Stimulated activated CD8-positive, alpha-beta memory T cell treated with anti-CD3 and anti-CD28 coated beads, Interleukin-4, amount 100 ng/mL, for 48 hours (primary cell): Measurements from ENCODE around the gene DLG2.
"Not testable (repeated sequence)": the region's sequence is repeated elsewhere in the genome, so short reads cannot be mapped to it uniquely, and the experiment has no call there.

ENCODE experiments used
- DNase-seq: peaks from one replicate; pipeline ENCODE4 v3.0.0-alpha.2; 2020

The DLG2 gene

DNA sequence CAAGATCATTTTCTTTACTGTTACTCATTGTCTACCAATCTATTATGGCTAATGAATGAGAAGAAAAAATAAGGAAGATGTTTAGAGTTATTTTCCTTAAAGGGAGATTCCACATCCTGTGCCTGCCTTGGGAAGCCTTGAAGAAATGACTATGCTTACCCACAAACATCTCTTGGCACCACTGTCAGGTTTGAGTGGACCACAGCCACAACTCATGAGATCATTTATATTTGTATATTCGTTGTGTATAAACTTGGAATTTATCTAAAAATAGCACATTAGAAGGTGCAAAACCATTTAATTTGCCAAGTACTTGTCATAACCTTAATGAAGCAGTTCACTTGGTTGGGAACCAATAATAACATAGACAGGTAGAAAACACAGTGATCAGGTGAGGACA is 740.8 kb downstream of the DLG2 start:
- DNase-seq, result no peak

DNA sequence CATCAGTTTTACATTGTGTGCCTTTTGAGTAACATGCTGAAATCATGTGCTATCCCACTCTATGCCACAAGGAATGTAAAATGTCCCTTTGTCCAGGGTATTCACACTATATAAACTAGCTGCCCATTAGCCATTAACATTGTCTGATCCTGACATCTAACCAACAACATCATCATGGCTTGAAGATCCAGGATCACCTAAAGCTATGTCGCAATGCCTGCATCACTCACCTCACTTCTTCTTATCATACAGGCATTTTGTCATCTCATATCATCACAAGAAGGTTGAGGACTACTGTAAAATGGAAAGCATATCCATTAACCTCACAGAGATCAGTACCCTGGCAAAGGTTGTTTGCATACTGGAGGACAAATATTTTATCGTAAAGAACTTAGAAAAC is 742.3 kb downstream of the DLG2 start:
- no peak for DNase-seq

DNA sequence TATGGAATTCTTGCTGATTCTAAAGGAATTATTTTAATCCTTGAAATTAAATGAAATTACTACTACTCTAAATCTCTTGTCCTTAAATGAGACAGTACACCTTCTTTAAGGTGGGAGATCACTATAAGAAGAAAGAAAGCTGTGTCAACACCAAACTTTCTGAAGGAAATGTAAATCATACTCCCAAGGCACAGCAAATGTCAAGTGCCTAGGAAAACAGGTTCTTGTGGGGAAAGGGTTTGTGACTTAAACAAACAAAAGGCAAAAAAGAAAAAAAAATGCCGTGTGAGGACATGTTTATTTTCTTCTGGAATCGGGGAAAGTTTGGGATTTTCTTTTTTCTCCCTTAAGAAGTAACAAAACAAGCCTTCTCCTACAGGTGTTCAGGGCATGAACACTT is 745.1 kb downstream of the DLG2 start:
- DNase-seq, result no peak

DNA sequence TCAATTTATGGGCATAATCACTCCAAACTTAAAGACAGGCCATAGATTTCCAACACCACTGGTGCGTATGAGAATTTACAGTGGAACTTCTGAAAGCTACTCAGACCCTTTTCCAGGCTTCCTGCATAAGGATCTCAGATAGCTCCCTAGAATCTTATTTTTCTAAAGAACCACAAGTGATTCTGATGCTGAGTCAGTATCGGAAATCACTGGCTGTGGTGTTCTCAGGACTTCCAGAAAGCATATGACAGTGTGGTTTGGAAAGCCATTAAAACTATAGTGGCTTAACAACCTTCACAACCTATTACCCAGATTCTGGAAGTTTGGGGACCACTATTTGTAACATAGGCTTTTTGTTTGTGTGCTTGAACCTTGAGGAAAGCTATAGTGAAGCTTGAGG is 756.0 kb downstream of the DLG2 start:
- no peak for DNase-seq

DNA sequence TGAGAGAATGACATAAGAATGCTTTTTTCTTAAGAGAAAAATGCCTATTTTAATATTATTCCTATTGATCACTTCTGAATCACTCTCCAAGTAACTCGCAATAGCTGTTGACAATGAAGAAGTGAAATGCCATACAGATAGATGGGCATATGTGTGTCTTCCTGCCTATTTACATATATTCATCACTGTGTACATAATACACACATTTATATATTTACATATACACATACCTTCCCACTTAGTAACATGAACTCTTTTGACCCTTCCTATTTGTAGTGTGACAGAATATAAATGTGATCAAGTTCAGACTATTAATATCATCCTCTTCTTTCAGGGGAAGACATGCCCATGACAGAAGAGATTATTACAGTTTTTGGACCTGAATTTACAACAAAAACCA is 756.7 kb downstream of the DLG2 start:
- DNase-seq, result no peak

DNA sequence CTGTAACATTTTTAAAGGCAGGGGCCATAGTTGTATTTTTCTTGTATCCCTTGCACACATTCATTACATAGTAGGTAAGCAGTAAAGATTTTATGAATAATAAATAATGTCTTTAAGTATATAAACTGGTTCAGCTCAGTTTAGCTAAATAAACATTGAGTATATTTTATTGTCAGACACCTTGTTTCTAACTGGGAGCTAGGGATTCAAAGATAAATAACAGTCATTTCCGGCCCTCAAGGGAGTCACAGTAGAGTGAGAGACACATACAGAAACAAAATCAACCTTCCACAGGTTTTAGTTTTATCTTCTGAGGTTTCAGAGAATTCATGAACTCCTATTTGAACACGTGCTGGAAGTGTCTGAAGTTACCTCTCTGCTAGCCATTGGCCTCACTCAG is 760.2 kb downstream of the DLG2 start:
- DNase-seq, result no peak

DNA sequence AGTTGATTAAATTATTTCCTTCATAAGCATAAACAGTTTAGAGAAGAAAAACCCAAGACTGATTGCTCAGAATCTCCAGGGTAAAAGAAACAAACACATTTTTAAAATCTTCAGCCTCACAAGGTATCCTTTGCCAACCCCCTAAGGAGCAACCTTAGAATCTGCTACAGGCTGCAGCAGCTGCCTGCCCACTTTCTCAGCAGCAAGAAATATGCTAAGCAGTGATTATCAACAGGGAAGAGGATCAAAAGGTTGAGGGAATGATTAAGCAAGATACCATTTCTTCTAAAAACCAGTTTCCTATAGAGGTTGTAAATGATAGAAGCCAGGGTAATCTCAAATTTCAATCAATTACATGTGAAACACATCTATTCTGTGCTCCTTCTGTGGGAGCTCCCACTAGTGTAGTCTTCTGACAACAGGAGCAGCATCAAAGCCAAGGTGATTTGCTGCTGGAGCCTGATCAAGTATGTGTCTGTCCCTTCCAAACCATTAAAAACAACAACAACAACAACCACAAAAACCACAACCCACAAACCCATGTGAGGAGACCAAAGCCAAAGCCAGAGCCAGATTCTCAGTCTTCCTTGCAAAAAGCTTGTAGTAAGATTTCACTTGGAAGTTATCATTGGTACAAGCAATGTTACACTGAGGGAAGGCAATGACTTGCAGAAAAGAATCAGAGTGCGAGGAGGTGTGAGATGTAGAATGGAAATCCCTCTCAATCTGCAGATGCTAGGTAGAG is 761.2 kb downstream of the DLG2 start:
- no peak for DNase-seq

DNA sequence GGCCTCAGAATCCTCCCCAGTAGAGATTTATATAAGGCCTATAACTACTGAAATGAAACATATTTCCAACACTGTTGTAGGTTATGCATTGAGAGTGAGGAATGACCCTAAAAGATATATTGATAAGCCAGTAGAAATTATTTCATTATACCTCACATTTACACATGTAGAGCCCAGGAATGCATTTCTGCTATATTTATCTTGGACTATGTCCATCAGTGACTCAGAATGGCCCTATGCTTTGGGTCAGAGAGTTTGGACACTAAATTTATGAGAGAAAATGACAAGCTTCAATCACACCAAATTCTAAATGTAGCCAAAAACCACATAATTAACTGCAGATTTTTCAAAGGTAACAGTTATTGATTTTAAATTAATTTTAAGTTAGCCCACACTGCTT is 761.9 kb downstream of the DLG2 start:
- DNase-seq, result no peak

DNA sequence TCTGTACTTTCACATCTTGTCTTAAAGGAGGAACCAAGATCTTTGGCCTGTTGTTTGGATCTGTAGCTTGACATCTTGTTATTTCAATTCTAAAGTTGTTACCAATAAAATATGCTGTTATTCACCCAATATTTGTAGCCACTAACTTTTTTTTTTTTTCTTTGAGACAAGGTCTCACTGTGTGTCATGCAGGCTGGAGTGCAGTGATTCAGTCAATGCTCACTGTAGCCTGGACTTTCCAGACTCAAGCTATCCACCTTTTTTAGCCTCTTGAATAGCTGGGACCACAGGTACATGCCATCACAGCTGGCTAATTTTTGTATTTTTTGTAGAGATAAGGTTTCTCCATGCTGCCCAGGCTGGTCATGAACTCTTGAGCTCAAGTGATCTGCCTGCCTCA is 769.4 kb downstream of the DLG2 start:
- DNase-seq, result no peak

DNA sequence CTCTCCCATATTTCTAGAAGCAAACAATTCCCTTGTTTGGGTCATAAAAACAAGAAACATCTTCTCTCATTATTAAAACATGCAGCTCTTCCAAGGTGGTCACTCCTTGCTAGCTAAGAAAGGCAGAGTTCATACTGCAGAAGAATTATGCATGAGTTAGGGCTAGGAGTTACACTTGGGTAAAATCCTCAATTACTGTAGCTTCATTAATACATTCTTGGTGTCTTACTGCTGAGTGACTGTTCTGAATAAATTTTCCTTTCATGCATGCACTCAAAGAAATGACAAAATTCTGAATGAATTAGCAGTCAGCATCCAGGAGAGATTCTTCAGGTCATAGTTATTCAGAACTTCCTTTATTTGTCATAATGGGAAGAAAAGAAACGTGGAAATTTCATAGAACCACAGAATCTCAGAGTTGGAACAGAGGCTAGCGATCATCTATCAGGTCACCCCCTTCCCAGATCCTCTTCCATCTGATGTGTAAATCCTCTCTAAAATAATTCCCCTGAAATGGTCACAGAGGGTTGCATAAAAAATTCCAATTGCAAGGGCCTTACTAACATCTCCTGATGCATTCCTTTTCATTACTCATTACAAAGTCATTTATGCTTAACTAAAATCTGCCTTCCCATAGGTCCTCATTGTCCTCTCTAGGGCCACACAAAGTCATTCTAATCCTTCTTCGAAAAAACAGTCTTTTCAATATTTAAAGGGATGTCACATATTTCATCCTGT is 771.5 kb downstream of the DLG2 start:
- no peak for DNase-seq

DNA sequence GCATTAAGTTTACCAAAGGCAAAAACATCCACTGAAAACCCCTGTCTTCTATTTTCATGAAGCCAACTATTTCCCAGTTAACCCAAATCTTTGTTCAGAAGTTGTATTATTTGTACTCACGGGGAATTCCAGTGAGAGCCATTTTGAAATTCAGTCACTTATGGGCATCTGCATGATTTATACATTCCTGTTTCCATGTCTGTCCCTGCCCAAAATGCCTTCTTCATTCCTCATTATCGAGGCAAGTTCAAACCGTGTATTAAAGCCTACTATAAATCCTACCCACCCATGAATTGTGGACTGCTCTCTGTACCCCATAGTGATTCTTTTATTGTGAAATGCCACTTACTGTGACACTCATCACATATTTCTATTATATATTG is 772.7 kb downstream of the DLG2 start:
- DNase-seq, result no peak

DNA sequence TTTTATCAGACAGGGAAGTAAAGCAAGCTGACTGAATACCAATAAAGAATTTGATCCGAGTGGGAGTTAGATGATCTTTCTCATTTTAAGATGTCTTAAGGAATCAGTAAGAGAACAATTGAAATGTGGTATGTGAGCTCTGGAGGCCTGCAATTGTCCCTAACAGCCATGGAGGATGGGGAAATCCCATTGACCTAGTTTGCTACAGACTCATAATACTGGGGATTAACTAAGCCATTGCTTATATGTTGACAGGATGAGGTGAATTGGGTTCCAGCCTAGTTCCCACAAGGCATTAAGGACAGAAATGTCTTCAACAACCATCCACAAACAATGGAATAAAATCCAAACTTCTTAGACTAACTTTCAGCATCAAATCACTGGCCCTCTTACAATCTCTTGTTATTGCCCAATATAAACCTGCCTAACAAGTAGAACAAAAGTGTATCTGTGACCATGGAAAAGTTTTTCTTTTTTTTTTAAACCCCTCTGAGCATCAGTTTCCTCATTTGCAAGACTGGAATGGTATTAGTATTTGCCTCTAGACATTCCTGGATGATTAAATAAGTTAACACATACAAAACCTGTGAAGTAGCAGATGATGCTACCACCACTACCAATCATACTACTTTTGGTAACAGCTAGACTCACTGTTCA is 773.2 kb downstream of the DLG2 start:
- DNase-seq, result no peak

DNA sequence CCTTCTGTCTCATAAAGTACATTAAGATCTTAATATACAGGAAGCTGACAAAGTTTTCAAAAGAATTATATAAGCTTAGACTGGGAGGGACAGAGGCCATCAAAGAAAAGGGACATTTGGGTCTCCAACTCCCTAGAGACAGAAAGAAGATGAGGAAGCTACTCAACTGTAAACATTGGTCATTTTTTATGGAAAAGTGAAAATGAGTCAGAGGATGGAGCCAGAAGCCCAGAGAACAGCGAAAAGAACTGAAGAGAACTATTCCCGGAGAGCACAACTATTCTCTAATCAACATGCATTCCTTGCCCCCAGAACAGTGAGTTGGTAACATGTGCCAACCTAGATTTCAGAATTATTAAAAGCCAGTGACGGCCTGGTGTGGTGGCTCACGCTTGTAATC is 779.3 kb downstream of the DLG2 start:
- DNase-seq, result no peak

DNA sequence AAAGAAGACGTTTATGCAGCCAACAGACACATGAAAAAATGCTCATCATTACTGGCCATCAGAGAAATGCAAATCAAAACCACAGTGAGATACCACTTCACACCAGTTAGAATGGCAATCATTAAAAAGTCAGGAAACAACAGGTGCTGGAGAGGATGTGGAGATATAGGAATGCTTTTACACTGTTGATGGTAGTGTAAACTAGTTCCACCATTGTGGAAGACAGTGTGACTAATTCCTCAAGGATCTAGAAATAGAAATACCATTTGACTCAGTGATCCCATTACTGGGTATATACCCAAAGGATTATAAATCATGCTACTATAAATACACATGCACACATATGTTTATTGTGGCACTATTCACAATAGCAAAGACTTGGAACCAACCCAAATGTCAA is 786.9 kb downstream of the DLG2 start:
- not testable (repeated sequence) for DNase-seq

DNA sequence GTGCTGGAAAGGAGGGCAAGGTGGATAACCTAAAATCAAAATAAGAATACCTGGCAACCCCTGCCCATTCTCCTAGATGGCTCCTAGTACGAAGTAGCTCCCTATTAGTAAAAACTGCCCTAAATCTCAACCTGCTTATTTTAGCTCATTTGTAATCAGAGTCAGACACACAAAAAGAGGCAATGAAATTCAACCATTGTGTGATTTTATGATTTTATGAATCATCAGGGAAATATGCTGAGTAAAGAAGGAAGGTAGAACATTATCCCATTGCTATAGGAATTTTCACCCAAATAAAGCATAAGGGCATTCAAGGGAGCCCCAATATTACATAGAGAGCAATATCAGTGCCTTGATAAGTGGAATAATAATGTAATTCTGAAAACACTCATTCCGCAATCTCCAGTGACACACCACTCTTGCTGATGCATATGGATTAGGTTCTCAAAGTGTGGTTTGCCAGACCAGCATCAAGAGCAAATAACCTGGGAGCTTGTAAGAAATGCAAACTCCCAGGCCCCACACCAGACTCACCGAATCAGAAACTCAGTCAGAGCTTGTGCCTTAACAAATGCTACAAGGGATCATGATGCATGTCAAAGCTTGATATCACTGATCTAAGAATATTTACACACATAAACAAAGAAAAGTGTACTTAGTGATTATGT is 789.6 kb downstream of the DLG2 start:
- DNase-seq, result no peak

DNA sequence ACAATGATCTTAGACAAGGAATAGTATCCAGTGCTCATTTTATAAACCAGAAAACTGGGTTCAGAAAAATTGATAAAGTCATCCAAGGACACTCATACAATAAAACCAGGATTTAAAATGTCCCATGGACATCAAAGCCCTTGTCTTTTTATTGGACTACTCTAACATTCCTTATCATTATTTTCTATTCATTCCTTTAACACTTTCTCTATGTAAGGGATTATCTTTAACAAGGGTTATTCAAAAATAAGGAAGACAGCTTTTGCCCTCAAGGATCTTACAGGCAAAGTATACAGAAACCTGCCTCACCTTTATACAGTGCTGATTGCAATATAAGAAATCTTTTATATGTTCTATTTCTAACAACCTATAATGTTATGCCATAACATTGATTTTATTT is 790.8 kb downstream of the DLG2 start:
- DNase-seq, result no peak

DNA sequence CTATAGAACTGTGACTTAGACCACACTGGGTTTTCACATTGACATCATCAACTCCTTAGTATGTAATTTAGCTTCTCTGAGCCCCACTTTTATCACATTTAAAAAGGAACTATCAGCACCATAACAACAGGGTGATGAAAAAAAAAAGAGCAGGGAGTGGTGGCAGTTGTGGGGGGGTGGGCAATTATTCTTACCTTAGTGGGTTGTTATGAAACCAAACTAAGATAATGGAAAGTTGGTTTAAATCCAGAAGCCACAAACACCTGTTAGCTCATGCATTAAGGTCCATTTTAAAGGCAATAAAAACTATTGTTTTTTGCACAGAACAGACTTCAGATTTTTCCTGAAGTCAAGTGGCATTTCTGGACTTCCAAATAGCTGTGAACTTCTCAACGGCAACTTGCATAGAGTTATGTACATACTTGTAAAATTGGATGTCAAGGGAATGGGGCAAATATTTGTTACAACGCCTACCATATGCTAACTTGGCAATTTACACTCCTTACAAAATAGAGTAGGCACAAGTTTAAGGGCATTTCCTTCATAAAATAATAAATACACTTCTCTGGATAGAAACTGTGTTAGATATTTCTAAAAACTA is 793.6 kb downstream of the DLG2 start:
- DNase-seq, result no peak

DNA sequence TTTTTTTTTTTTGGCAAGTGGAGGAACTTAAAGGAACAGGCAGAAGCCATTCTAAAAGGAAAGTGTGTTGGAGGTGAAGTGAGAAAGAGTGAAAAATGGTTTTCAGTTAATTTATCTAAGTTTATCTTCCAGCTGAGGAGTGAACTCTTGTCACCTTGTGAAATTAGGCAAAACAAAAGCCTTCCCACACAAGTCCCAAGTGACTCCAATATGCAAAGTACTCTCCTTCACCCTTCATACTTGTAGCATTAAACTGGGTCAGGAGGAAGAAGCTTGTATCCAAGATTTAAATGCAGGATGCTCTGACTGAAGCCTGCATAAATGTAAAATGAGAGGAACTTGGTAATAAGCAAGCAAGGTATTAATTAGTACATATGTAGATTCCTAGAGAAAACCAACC is 796.8 kb downstream of the DLG2 start:
- DNase-seq, result no peak

DNA sequence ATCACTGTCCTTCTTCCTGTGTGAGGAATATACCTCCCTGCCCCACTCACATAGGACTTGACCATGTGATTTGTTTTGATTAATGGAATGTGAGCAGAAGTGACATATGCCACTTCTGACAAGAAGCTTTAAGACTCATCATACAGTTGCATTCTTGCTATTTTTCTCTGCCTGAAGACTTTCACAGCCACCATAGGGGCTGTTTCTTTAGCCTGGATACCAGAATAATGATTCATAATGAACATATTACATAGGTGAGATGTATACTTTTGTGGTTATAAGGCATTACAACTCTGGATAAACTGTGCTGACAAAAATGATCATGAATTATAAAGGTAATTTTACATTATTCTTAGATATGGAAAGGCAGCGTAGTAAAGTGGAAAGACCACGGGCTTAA is 798.0 kb downstream of the DLG2 start:
- DNase-seq, result no peak

DNA sequence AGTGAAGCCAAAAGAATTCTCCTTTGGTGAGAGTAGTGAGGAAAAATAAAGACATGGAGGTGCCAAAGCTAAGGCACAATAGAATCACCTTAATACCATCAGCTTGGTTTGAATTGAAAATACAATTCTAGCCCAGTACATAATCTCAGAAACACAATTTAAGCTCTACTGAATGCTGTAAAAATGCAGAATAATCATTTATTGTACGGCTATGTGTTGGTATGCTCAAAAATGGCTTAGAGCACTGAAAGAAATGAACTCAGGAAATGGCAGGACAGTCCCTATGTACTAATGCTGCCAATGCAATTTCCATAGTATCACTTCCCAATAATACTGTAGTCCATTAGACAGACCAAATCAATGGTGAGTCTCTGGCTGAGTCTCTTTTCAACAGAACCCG is 798.5 kb downstream of the DLG2 start:
- DNase-seq, result no peak

DNA sequence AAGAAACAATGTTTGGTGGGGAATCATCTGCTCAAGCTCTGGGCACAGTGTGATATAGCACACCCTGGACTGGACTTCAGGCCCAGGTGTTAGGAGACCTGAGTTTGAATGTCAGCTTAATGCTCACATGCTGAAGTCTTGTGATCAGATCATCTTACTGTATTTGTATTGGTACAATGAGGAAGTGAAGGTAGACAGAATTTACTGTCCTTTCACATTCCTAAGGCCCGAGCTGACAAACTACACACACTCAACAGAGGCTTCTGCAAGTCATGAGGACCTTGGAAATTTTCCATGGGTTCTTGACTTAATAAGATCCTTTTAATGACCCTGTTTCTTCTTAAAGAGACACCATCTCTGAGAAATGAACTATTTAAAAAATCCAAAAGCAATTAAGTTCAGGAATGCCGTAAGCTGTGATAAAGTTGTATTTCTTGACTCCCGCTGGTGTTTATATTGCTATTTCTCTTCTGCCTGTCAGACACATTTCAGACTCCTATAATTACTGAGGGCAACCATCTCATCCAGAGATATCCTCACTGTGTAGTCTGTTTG is 802.0 kb downstream of the DLG2 start:
- DNase-seq, result no peak

DNA sequence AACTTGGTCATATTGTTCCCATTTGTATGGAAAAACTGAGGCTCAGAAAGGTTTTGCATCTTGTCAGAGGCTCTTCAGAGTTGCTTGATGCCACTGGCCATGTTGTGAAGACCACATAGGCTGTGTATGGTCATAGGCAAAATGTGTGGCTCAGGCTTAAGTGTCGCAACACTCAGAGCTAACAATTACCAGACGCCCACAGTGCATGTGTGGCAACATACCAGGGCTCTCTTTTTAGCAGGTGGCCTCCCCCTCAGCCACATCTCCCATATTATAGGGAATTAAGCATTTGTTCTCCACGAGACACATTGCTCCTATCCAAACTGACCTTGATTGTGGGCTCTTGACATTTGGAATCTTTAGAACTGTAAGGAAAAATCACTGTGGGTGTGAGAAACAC is 802.5 kb downstream of the DLG2 start:
- DNase-seq, result no peak

DNA sequence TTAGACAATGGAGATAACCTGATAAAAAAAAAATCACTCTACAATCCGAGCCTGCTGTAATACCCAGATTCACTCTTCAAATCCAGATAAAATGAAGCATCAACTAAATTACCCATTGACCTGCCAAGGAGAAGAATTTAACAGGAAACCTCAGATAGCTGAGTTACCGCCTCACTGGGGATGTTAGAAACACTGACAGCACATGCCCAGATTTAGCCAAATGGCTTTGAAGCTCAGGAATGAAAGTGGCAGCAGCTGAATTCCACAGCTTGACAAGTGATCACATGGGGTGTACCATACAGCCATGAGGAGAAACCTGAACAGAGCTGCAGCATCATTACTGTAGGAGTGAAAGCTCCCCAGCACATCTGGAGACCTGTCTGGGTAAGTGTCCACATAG is 807.6 kb downstream of the DLG2 start:
- no peak for DNase-seq
